ENCODE measurements around the gene HES3. TPM values are rescaled to one million over a fixed set of nuclear protein-coding genes. Genes with fewer than 3 reads are reported as not detected.

HES3 gene
- total and polyA plus RNA-seq, 2 donors (not counting 1 experiment from before 2014, with no cell fraction given), result not detected

GRCh38 chr1:6261615-6261995 is 17.6 kb downstream of the HES3 start:
- H3K27ac Mint-ChIP-seq, result no peak overlapping the region
- H3K9me3 Mint-ChIP-seq (ENCODE audit: insufficient read depth), result no peaks in the 10 kb centered on the region
- POLR2A ChIA-PET, result no interaction called here
- no peak overlapping the region for H3K9ac ChIP-seq (ENCODE audit: low read length)
- no peaks in the 10 kb centered on the region for H3K36me3 ChIP-seq (replicated peaks in 1 of 2; ENCODE audit: control extremely low read depth in 1 of 2, control insufficient read depth in 1 of 2, extremely low read depth in 1 of 2, insufficient read depth in 2 of 2, low read length in 1 of 2)
- no peaks in the 10 kb centered on the region for H4K20me1 ChIP-seq (ENCODE audit: control insufficient read depth, insufficient read depth, low read length, poor library complexity, severe bottlenecking)
- intact Hi-C loops (cut with micrococcal nuclease), result no loop called here
- no peak for ATAC-seq (ENCODE audit: low read depth)
- H3K4me1 Mint-ChIP-seq, result peaks cover 13% of the 10 kb centered on the region
- H3K79me2 ChIP-seq (ENCODE audit: control insufficient read depth, insufficient read depth, low read length), result no peaks in the 10 kb centered on the region
- H3K27me3 Mint-ChIP-seq, result peaks cover 10% of the 10 kb centered on the region
- peaks cover 0 to 39% (median 3%) of the 10 kb centered on the region in 4 experiments for H3K27me3 ChIP-seq (replicated peaks in 1 of 4; ENCODE audit: control extremely low read depth in 1 of 4, control insufficient read depth in 3 of 4, insufficient read depth in 4 of 4, low read length in 3 of 4)
- H3K9me3 ChIP-seq (ENCODE audit: control extremely low read depth in 1 of 3, control insufficient read depth in 2 of 3, insufficient read depth in 1 of 3, low read length in 2 of 3), result peaks cover 0 to 3% (median 0%) of the 10 kb centered on the region in 3 donors
- no peak overlapping the region for H3K27ac ChIP-seq (ENCODE audit: low read length in 2 of 2)
- peaks cover 9 to 11% of the 10 kb centered on the region in 2 donors for H3K4me1 ChIP-seq (ENCODE audit: control insufficient read depth in 2 of 2, insufficient read depth in 2 of 2, low read length in 2 of 2)
- CTCF ChIA-PET, result no interaction called here
- H3K4me2 ChIP-seq (replicated peaks; ENCODE audit: low read depth, low read length, poor library complexity, severe bottlenecking), result peak overlapping the region; percentile 94
- peak overlapping the region in 1 of 5 experiments; percentile 48 for H3K4me3 ChIP-seq (ENCODE audit: control extremely low read depth in 1 of 5, extremely low read depth in 1 of 5, insufficient read depth in 1 of 5, low read depth in 2 of 5, low read length in 4 of 5)
- TF ChIP-seq EZH2 (IDR thresholded peaks at IDR 0.05; ENCODE audit: borderline replicate concordance, insufficient read depth, low read depth, low read length, poor library complexity, severe bottlenecking) (no peak), CTCF (IDR thresholded peaks at IDR 0.05) (no peak)
- 15% methylated on average over 9 of the region's 15 CpGs for WGBS (ENCODE audit: insufficient coverage)
- no peak overlapping the region for H2AFZ ChIP-seq (ENCODE audit: insufficient read depth, low read depth, low read length, poor library complexity, severe bottlenecking)
- DNase-seq, result no peak
- H3K4me3 Mint-ChIP-seq, result peak overlapping the region; percentile 74

- 83% methylated on average over 22 of the region's 25 CpGs for WGBS (ENCODE audit: insufficient coverage)
Observed at GRCh38 chr1:6262555-6263420, 18.8 kb downstream of the HES3 start.

More at GRCh38 chr1:6262555-6263420, 18.8 kb downstream of the HES3 start:
- H4K20me1 ChIP-seq (ENCODE audit: control insufficient read depth, insufficient read depth, low read length, poor library complexity, severe bottlenecking), result no peaks in the 10 kb centered on the region
- intact Hi-C loops (cut with micrococcal nuclease), result no loop called here
- no peak for DNase-seq
- H3K27ac ChIP-seq (ENCODE audit: low read length in 2 of 2), result no peak overlapping the region
- Mint-ChIP-seq H3K27ac (no peak overlapping the region), H3K9me3 (ENCODE audit: insufficient read depth) (no peaks in the 10 kb centered on the region), H3K27me3 (peaks cover 7% of the 10 kb centered on the region), H3K4me1 (peaks cover 13% of the 10 kb centered on the region), H3K4me3 (peak overlapping the region; percentile 19)
- ChIA-PET CTCF (interaction anchor here (0.9 kb wide), 1 partner anchor 16 kb away, joined by 3 read pairs; no protein-coding TSS in a partner anchor), POLR2A (no interaction called here)
- peaks cover 0 to 34% (median 3%) of the 10 kb centered on the region in 4 experiments for H3K27me3 ChIP-seq (replicated peaks in 1 of 4; ENCODE audit: control extremely low read depth in 1 of 4, control insufficient read depth in 3 of 4, insufficient read depth in 4 of 4, low read length in 3 of 4)
- no peak overlapping the region for H3K4me2 ChIP-seq (replicated peaks; ENCODE audit: low read depth, low read length, poor library complexity, severe bottlenecking)
- TF ChIP-seq EZH2 (IDR thresholded peaks at IDR 0.05; ENCODE audit: borderline replicate concordance, insufficient read depth, low read depth, low read length, poor library complexity, severe bottlenecking), result no peak
- TF ChIP-seq CTCF (IDR thresholded peaks at IDR 0.05), result no peak
- no peak overlapping the region for H3K4me3 ChIP-seq (ENCODE audit: control extremely low read depth in 1 of 5, extremely low read depth in 1 of 5, insufficient read depth in 1 of 5, low read depth in 2 of 5, low read length in 4 of 5)
- H3K79me2 ChIP-seq (ENCODE audit: control insufficient read depth, insufficient read depth, low read length), result no peaks in the 10 kb centered on the region
- H3K9me3 ChIP-seq (ENCODE audit: control extremely low read depth in 1 of 3, control insufficient read depth in 2 of 3, insufficient read depth in 1 of 3, low read length in 2 of 3), result peaks cover 0 to 3% (median 0%) of the 10 kb centered on the region in 3 donors
- H3K9ac ChIP-seq (ENCODE audit: low read length), result no peak overlapping the region
- no peaks in the 10 kb centered on the region for H3K36me3 ChIP-seq (replicated peaks in 1 of 2; ENCODE audit: control extremely low read depth in 1 of 2, control insufficient read depth in 1 of 2, extremely low read depth in 1 of 2, insufficient read depth in 2 of 2, low read length in 1 of 2)
- H3K4me1 ChIP-seq (ENCODE audit: control insufficient read depth in 2 of 2, insufficient read depth in 2 of 2, low read length in 2 of 2), result peaks cover 9 to 11% of the 10 kb centered on the region in 2 donors
- no peak overlapping the region for H2AFZ ChIP-seq (ENCODE audit: insufficient read depth, low read depth, low read length, poor library complexity, severe bottlenecking)
- ATAC-seq (ENCODE audit: low read depth), result no peak
